OCI-LY7 (cell line): ENCODE measurements around the gene RAPGEF6. TPM values are rescaled to one million over a fixed set of nuclear protein-coding genes. Genes with fewer than 3 reads are reported as not detected.

ENCODE experiments used
- BruUV-seq: library from RNA; stranded (reverse); fragments of 400-500 nt; replicated peaks from 2 replicates; lab custom pipeline; 2021; lab: Mats Ljungman, UMichigan
- CTCF ChIA-PET: fragments of 300-600 bp; sonication (Branson Sonifier 250); formaldehyde crosslinking; loops from one replicate; lab custom pipeline; 2022; ENCODE audit warnings: antibody characterized with exemption; ENCODE audit not compliant: unreplicated experiment; lab: Charles Lee
- POLR2A ChIA-PET: fragments of 300-600 bp; sonication (Branson Sonifier 250); formaldehyde crosslinking; loops from one replicate; lab custom pipeline; 2022; ENCODE audit warnings: antibody characterized with exemption; lab: Charles Lee
- DNase-seq: peaks from one replicate; pipeline ENCODE4 v3.0.0-alpha.2; 2015; ENCODE audit warnings: low spot score
- H2AFZ ChIP-seq: fragments of 200-600 bp; sonication (generic), shearing (Covaris generic); 2 replicates; pipeline ENCODE4 v1.6.1; 2014; ENCODE audit warnings: mild to moderate bottlenecking, antibody characterized with exemption, low read length, moderate library complexity
- H3K27ac ChIP-seq: fragments of 200-600 bp; sonication (generic); 2 replicates; pipeline ENCODE4 v1.5.1; 2014; ENCODE audit warnings: mixed run types, low read depth, mild to moderate bottlenecking, moderate library complexity, low read length, inconsistent platforms; ENCODE audit not compliant: poor library complexity, severe bottlenecking
- H3K36me3 ChIP-seq: fragments of 200-600 bp; sonication (generic); 2 replicates; pipeline ENCODE4 v1.6.1; 2014; ENCODE audit warnings: mild to moderate bottlenecking, antibody characterized with exemption, low read length, moderate library complexity, mixed read lengths; ENCODE audit not compliant: insufficient read depth
- H3K4me1 ChIP-seq: fragments of 200-600 bp; sonication (generic); 2 replicates; pipeline ENCODE4 v1.5.1; 2014; ENCODE audit warnings: mild to moderate bottlenecking, low read length; ENCODE audit not compliant: insufficient read depth, poor library complexity, severe bottlenecking
- H3K4me2 ChIP-seq: fragments of 200-600 bp; sonication (generic); 2 replicates; pipeline ENCODE4 v1.6.1; 2014; ENCODE audit warnings: mild to moderate bottlenecking, low read length
- H3K4me3 ChIP-seq: fragments of 200-600 bp; sonication (generic); 2 replicates; pipeline ENCODE4 v1.5.1; 2014; ENCODE audit warnings: mild to moderate bottlenecking, low read depth, low read length; ENCODE audit not compliant: poor library complexity, severe bottlenecking
- H3K79me2 ChIP-seq: fragments of 200-600 bp; sonication (generic); 2 replicates; pipeline ENCODE4 v1.6.1; 2016; ENCODE audit warnings: low read depth, mild to moderate bottlenecking, low read length, moderate library complexity, mixed read lengths; ENCODE audit not compliant: insufficient read depth
- H3K9me2 ChIP-seq: fragments of 200-600 bp; sonication (generic); 2 replicates; pipeline ENCODE4 v1.6.1; 2016; ENCODE audit warnings: mild to moderate bottlenecking, low read length, mixed read lengths; ENCODE audit not compliant: insufficient read depth
- H3K9me3 ChIP-seq: fragments of 200-600 bp; sonication (generic); 2 replicates; pipeline ENCODE4 v1.6.1; 2014; ENCODE audit warnings: mild to moderate bottlenecking, mixed run types, low read length, mixed read lengths
- H4K20me1 ChIP-seq: fragments of 200-600 bp; sonication (generic); 2 replicates; pipeline ENCODE4 v1.6.1; 2014; ENCODE audit warnings: mild to moderate bottlenecking, antibody characterized with exemption, low read length, moderate library complexity, mixed read lengths; ENCODE audit not compliant: insufficient read depth
- CTCF ChIP-seq: fragments of 200-600 bp; sonication (generic); conservative IDR thresholded peaks from 2 replicates; pipeline ENCODE4 v1.5.1; 2014; ENCODE audit warnings: mild to moderate bottlenecking, antibody characterized with exemption, low read length, moderate library complexity, mixed read lengths
- EZH2phosphoT487 ChIP-seq: fragments of 200-600 bp; sonication (generic); IDR thresholded peaks from 2 replicates; pipeline ENCODE4 v1.6.1; 2018; ENCODE audit warnings: low read depth, borderline replicate concordance, mild to moderate bottlenecking, mixed run types, antibody characterized with exemption, low read length, moderate library complexity, mixed read lengths
- intact Hi-C: fragments of 100-400 bp; cut with micrococcal nuclease; formaldehyde crosslinking; loops from one replicate; pipeline ENCODE4 v1.10.0; 2022; ENCODE audit not compliant: unreplicated experiment
- total RNA-seq, 2 experiments: library from RNA; depleted of rRNA in 1 of 2; stranded (reverse); fragments of >200 nt in 1 of 2; shearing (Covaris generic) in 1 of 2; gene quantifications; 2 replicates each; pipeline ENCODE4 v1.2.3, GENCODE V29; 2014 to 2022

The RAPGEF6 gene
- total RNA-seq, 2 experiments from 2014 or later = 39.6 to 50.8 TPM

- ChIA-PET CTCF (no interaction called here), POLR2A (interaction anchor here (0.8 to 4.0 kb wide), 5 partner anchors 9 to 35 kb away, joined by 3 to 29 read pairs (median 3); no protein-coding TSS in a partner anchor)
Measured at GRCh38 chr5:131644822-131645221, 9.8 kb upstream of the RAPGEF6 start.

GRCh38 chr5:131644370-131644769 is 9.3 kb upstream of the RAPGEF6 start:
- H4K20me1 ChIP-seq = no peaks in the 10 kb centered on the region
- no peak overlapping the region for H3K4me2 ChIP-seq
- no peaks in the 10 kb centered on the region for H3K9me3 ChIP-seq
- no peak overlapping the region for H3K4me3 ChIP-seq
- no peak for DNase-seq
- TF ChIP-seq CTCF (no peak), EZH2phosphoT487 (no peak)
- no peaks in the 10 kb centered on the region for H3K9me2 ChIP-seq
- intact Hi-C loops = no loop called here
- no TSS peak for BruUV-seq
- CTCF ChIA-PET = no interaction called here
- no peaks in the 10 kb centered on the region for H3K79me2 ChIP-seq
- peaks cover 29% of the 10 kb centered on the region for H3K36me3 ChIP-seq
- no peak overlapping the region for H2AFZ ChIP-seq
- H3K27ac ChIP-seq = no peak overlapping the region
- POLR2A ChIA-PET = interaction anchor here (0.8 to 1.5 kb wide), 4 partner anchors 9 to 48 kb away, joined by 3 to 8 read pairs (median 3); no protein-coding TSS in a partner anchor
- H3K4me1 ChIP-seq = peaks cover 42% of the 10 kb centered on the region

More at GRCh38 chr5:131644822-131645221, 9.8 kb upstream of the RAPGEF6 start:
- no peaks in the 10 kb centered on the region for H3K9me3 ChIP-seq
- TF ChIP-seq CTCF = no peak
- BruUV-seq = no TSS peak
- no peaks in the 10 kb centered on the region for H4K20me1 ChIP-seq
- H3K79me2 ChIP-seq = no peaks in the 10 kb centered on the region
- H2AFZ ChIP-seq = no peak overlapping the region
- H3K4me1 ChIP-seq = peaks cover 39% of the 10 kb centered on the region
- no peak overlapping the region for H3K4me2 ChIP-seq
- peaks cover 33% of the 10 kb centered on the region for H3K36me3 ChIP-seq
- no peak overlapping the region for H3K4me3 ChIP-seq
- intact Hi-C loops = no loop called here
- no peak for DNase-seq
- no peak overlapping the region for H3K27ac ChIP-seq
- no peaks in the 10 kb centered on the region for H3K9me2 ChIP-seq

- intact Hi-C loops = no loop called here
- no peak overlapping the region for H3K27ac ChIP-seq
Measured at GRCh38 chr5:131641494-131641893, 6.5 kb upstream of the RAPGEF6 start.

More at GRCh38 chr5:131641494-131641893, 6.5 kb upstream of the RAPGEF6 start:
- POLR2A ChIA-PET = interaction anchor here (0.9 to 1.9 kb wide), 2 partner anchors 8 to 10 kb away, joined by 3 to 11 read pairs; no protein-coding TSS in a partner anchor
- Histone ChIP-seq H3K9me3 (no peaks in the 10 kb centered on the region), H2AFZ (no peak overlapping the region), H3K36me3 (peaks cover 20% of the 10 kb centered on the region), H3K79me2 (no peaks in the 10 kb centered on the region), H4K20me1 (no peaks in the 10 kb centered on the region), H3K9me2 (no peaks in the 10 kb centered on the region), H3K4me1 (peaks cover 35% of the 10 kb centered on the region), H3K4me2 (no peak overlapping the region), H3K4me3 (no peak overlapping the region)
- BruUV-seq = no TSS peak
- CTCF ChIA-PET = no interaction called here
- DNase-seq = no peak
- TF ChIP-seq EZH2phosphoT487 (no peak), CTCF (no peak)
